HEK293 (cell line): ENCODE data around the gene USO1.
A peak's percentile ranks its signal among the peaks of the same experiment; 100 is the strongest.

ENCODE experiments used
- BCL11A ChIP-seq: fragments of 450-650 bp; formaldehyde crosslinking; IDR thresholded peaks from 2 replicates; pipeline ENCODE4 v1.5.1; 2016; ENCODE audit warnings: low read depth, missing biosample characterization, missing genetic modification characterization
- GLIS2 ChIP-seq: fragments of 450-650 bp; formaldehyde crosslinking; IDR thresholded peaks from 2 replicates; pipeline ENCODE4 v1.5.1; 2016; ENCODE audit warnings: missing biosample characterization, missing genetic modification characterization
- KLF16 ChIP-seq: fragments of 450-650 bp; formaldehyde crosslinking; IDR thresholded peaks from 2 replicates; pipeline ENCODE4 v1.5.1; 2017; ENCODE audit warnings: missing biosample characterization, missing genetic modification characterization
- MZF1 ChIP-seq: fragments of 450-650 bp; formaldehyde crosslinking; IDR thresholded peaks from 2 replicates; pipeline ENCODE4 v1.5.1; 2017; ENCODE audit warnings: missing biosample characterization, missing genetic modification characterization, borderline replicate concordance
- OSR2 ChIP-seq: fragments of 450-650 bp; formaldehyde crosslinking; IDR thresholded peaks from 2 replicates; pipeline ENCODE4 v1.5.1; 2016; ENCODE audit warnings: missing biosample characterization, missing genetic modification characterization
- SCRT1 ChIP-seq: fragments of 450-650 bp; formaldehyde crosslinking; IDR thresholded peaks from 2 replicates; pipeline ENCODE4 v1.5.1; 2016; ENCODE audit warnings: missing biosample characterization, missing genetic modification characterization, borderline replicate concordance
- SCRT2 ChIP-seq: fragments of 450-650 bp; formaldehyde crosslinking; IDR thresholded peaks from 2 replicates; pipeline ENCODE4 v1.5.1; 2016; ENCODE audit warnings: missing biosample characterization, missing genetic modification characterization
- ZIC2 ChIP-seq: fragments of 450-650 bp; formaldehyde crosslinking; IDR thresholded peaks from 2 replicates; pipeline ENCODE4 v1.5.1; 2016; ENCODE audit warnings: missing biosample characterization, missing genetic modification characterization
- ZNF146 ChIP-seq: fragments of 450-650 bp; formaldehyde crosslinking; IDR thresholded peaks from 2 replicates; pipeline ENCODE4 v1.5.1; 2016; ENCODE audit warnings: missing biosample characterization, missing genetic modification characterization
- ZNF16 ChIP-seq: fragments of 450-650 bp; formaldehyde crosslinking; IDR thresholded peaks from 2 replicates; pipeline ENCODE4 v1.5.1; 2016; ENCODE audit warnings: low read depth, missing biosample characterization, missing genetic modification characterization
- ZNF214 ChIP-seq: fragments of 450-650 bp; formaldehyde crosslinking; IDR thresholded peaks from 2 replicates; pipeline ENCODE4 v1.5.1; 2017; ENCODE audit warnings: missing biosample characterization, mild to moderate bottlenecking, missing genetic modification characterization, borderline replicate concordance
- ZNF239 ChIP-seq: fragments of 450-650 bp; formaldehyde crosslinking; IDR thresholded peaks from 2 replicates; pipeline ENCODE4 v1.5.1; 2016; ENCODE audit warnings: missing biosample characterization, missing genetic modification characterization
- ZNF248 ChIP-seq: fragments of 450-650 bp; formaldehyde crosslinking; IDR thresholded peaks from 2 replicates; pipeline ENCODE4 v1.5.1; 2017; ENCODE audit warnings: missing biosample characterization, missing genetic modification characterization
- ZNF350 ChIP-seq: fragments of 450-650 bp; formaldehyde crosslinking; IDR thresholded peaks from 2 replicates; pipeline ENCODE4 v1.5.0; 2017; ENCODE audit warnings: missing biosample characterization, mild to moderate bottlenecking, missing genetic modification characterization
- ZNF354C ChIP-seq: fragments of 450-650 bp; formaldehyde crosslinking; IDR thresholded peaks from 2 replicates; pipeline ENCODE4 v1.5.1; 2016; ENCODE audit warnings: missing biosample characterization, missing genetic modification characterization, low read depth, borderline replicate concordance
- ZNF394 ChIP-seq: fragments of 450-650 bp; formaldehyde crosslinking; IDR thresholded peaks from 2 replicates; pipeline ENCODE4 v1.5.1; 2016; ENCODE audit warnings: missing biosample characterization, missing genetic modification characterization, mild to moderate bottlenecking, moderate library complexity, borderline replicate concordance
- ZNF473 ChIP-seq: fragments of 450-650 bp; formaldehyde crosslinking; IDR thresholded peaks from 2 replicates; pipeline ENCODE4 v1.5.1; 2017; ENCODE audit warnings: missing biosample characterization, missing genetic modification characterization
- ZNF549 ChIP-seq: fragments of 450-650 bp; IDR thresholded peaks from 2 replicates; pipeline ENCODE4 v1.5.1; 2018; ENCODE audit warnings: missing biosample characterization, missing genetic modification characterization, mild to moderate bottlenecking, inconsistent platforms, moderate library complexity
- ZNF610 ChIP-seq: fragments of 450-650 bp; formaldehyde crosslinking; IDR thresholded peaks from 2 replicates; pipeline ENCODE4 v1.5.1; 2016; ENCODE audit warnings: missing biosample characterization, missing genetic modification characterization, borderline replicate concordance
- ZNF654 ChIP-seq: fragments of 450-650 bp; formaldehyde crosslinking; IDR thresholded peaks from 2 replicates; pipeline ENCODE4 v1.5.1; 2016; ENCODE audit warnings: low read depth, missing biosample characterization, missing genetic modification characterization
- ZNF707 ChIP-seq: fragments of 450-650 bp; formaldehyde crosslinking; IDR thresholded peaks from 2 replicates; pipeline ENCODE4 v1.5.1; 2016; ENCODE audit warnings: missing biosample characterization, missing genetic modification characterization
- ZNF747 ChIP-seq: fragments of 450-650 bp; formaldehyde crosslinking; IDR thresholded peaks from 2 replicates; pipeline ENCODE4 v1.5.1; 2016; ENCODE audit warnings: missing biosample characterization, missing genetic modification characterization
- ZNF791 ChIP-seq: fragments of 450-650 bp; formaldehyde crosslinking; IDR thresholded peaks from 2 replicates; pipeline ENCODE4 v1.5.1; 2016; ENCODE audit warnings: missing biosample characterization, missing genetic modification characterization
- ZSCAN30 ChIP-seq: fragments of 450-650 bp; IDR thresholded peaks from 2 replicates; pipeline ENCODE4 v1.5.1; 2018; ENCODE audit warnings: missing biosample characterization, mild to moderate bottlenecking, missing genetic modification characterization, moderate library complexity
- ZXDB ChIP-seq: fragments of 450-650 bp; formaldehyde crosslinking; IDR thresholded peaks from 2 replicates; pipeline ENCODE4 v1.5.1; 2016; ENCODE audit warnings: missing biosample characterization, missing genetic modification characterization
- TF ChIP-seq, protein P1 (sequence below): fragments of 450-650 bp; formaldehyde crosslinking; IDR thresholded peaks from 2 replicates; pipeline ENCODE4 v1.5.1; 2016; ENCODE audit warnings: missing biosample characterization, missing genetic modification characterization, borderline replicate concordance
- TF ChIP-seq, protein P2 (sequence below): fragments of 450-650 bp; formaldehyde crosslinking; IDR thresholded peaks from 2 replicates; pipeline ENCODE4 v1.5.1; 2017; ENCODE audit warnings: missing biosample characterization, missing genetic modification characterization
- TF ChIP-seq, protein P3 (sequence below): fragments of 450-650 bp; formaldehyde crosslinking; IDR thresholded peaks from 2 replicates; pipeline ENCODE4 v1.5.1; 2017; ENCODE audit warnings: missing biosample characterization, mild to moderate bottlenecking, missing genetic modification characterization, moderate library complexity
- TF ChIP-seq, protein P4 (sequence below): fragments of 450-650 bp; formaldehyde crosslinking; IDR thresholded peaks from 2 replicates; pipeline ENCODE4 v1.5.1; 2016; ENCODE audit warnings: missing biosample characterization, missing genetic modification characterization
- TF ChIP-seq, protein P5 (sequence below): sonication (generic); formaldehyde crosslinking; IDR thresholded peaks from 2 replicates; pipeline ENCODE4 v1.8.1; 2022; ENCODE audit warnings: mild to moderate bottlenecking, moderate library complexity, missing genetic modification reagents
- TF ChIP-seq, protein P6 (sequence below): fragments of 450-650 bp; IDR thresholded peaks from 2 replicates; pipeline ENCODE4 v1.5.1; 2018; ENCODE audit warnings: missing biosample characterization, mild to moderate bottlenecking, missing genetic modification characterization

USO1 gene

DNA sequence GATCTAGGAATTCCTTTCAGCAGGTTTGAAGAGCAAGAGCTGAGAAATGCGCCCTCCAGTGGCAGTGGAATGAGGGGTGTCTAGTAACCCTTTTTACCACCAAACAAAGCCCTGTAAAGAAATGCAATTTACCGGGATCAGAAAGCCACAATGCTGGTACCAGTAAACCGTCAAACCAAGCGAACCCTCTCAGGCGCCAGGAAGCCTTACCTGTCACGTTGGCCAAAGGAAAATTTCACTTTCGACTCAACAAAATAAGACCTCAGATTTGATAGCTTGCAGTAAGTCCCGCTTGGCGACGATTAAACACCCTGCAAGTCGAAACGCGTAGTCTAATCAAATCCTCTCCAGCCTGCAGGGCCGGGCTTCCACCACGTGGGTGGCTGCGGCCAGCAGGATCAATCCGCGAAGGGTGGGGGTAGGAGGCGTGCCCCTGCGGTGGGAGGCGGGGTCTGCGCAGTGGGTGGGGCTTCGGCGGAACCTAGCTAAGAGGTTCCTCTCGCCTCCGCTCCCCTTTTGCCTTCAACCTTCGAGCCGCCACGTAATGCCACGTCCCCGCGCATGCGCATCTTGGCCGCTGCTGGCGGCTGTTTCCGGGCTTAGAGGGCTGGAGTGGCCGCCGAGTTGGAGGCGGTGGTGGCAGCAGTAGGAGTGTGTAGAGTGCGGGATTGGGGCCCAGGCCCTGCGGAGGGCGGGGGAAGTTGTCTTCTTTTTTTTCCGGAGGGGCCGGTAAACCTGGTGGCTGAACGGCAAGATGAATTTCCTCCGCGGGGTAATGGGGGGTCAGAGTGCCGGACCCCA, at the start of gene USO1 (continued):
- no peak for TF ChIP-seq ZNF350 (tag by site-specific recombination)
- peak; percentile 78; the same call in 1 of the 2 replicates for TF ChIP-seq ZXDB (tag by site-specific recombination)
- TF ChIP-seq, protein P1, sequence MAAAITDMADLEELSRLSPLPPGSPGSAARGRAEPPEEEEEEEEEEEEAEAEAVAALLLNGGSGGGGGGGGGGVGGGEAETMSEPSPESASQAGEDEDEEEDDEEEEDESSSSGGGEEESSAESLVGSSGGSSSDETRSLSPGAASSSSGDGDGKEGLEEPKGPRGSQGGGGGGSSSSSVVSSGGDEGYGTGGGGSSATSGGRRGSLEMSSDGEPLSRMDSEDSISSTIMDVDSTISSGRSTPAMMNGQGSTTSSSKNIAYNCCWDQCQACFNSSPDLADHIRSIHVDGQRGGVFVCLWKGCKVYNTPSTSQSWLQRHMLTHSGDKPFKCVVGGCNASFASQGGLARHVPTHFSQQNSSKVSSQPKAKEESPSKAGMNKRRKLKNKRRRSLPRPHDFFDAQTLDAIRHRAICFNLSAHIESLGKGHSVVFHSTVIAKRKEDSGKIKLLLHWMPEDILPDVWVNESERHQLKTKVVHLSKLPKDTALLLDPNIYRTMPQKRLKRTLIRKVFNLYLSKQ (tag by site-specific recombination): no peak
- no peak for TF ChIP-seq SCRT2
- no peak for TF ChIP-seq ZNF16 (tag by site-specific recombination)
- TF ChIP-seq SCRT1 (tag by site-specific recombination): no peak
- TF ChIP-seq, protein P2, sequence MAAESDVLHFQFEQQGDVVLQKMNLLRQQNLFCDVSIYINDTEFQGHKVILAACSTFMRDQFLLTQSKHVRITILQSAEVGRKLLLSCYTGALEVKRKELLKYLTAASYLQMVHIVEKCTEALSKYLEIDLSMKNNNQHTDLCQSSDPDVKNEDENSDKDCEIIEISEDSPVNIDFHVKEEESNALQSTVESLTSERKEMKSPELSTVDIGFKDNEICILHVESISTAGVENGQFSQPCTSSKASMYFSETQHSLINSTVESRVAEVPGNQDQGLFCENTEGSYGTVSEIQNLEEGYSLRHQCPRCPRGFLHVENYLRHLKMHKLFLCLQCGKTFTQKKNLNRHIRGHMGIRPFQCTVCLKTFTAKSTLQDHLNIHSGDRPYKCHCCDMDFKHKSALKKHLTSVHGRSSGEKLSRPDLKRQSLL (tag by site-specific recombination): no peak
- no peak for TF ChIP-seq ZNF791 (tag by site-specific recombination)
- peak; percentile 15; the same call in 1 of the 2 replicates for TF ChIP-seq ZNF394
- TF ChIP-seq ZNF239 (tag by site-specific recombination): no peak
- no peak for TF ChIP-seq ZNF610 (tag by site-specific recombination)
- TF ChIP-seq, protein P3, sequence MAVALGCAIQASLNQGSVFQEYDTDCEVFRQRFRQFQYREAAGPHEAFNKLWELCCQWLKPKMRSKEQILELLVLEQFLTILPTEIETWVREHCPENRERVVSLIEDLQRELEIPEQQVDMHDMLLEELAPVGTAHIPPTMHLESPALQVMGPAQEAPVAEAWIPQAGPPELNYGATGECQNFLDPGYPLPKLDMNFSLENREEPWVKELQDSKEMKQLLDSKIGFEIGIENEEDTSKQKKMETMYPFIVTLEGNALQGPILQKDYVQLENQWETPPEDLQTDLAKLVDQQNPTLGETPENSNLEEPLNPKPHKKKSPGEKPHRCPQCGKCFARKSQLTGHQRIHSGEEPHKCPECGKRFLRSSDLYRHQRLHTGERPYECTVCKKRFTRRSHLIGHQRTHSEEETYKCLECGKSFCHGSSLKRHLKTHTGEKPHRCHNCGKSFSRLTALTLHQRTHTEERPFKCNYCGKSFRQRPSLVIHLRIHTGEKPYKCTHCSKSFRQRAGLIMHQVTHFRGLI (tag by site-specific recombination): peak; percentile 42; the same call in 1 of the 2 replicates
- TF ChIP-seq KLF16: no peak
- TF ChIP-seq, protein P4, sequence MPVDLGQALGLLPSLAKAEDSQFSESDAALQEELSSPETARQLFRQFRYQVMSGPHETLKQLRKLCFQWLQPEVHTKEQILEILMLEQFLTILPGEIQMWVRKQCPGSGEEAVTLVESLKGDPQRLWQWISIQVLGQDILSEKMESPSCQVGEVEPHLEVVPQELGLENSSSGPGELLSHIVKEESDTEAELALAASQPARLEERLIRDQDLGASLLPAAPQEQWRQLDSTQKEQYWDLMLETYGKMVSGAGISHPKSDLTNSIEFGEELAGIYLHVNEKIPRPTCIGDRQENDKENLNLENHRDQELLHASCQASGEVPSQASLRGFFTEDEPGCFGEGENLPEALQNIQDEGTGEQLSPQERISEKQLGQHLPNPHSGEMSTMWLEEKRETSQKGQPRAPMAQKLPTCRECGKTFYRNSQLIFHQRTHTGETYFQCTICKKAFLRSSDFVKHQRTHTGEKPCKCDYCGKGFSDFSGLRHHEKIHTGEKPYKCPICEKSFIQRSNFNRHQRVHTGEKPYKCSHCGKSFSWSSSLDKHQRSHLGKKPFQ (tag by site-specific recombination): no peak
- no peak for TF ChIP-seq ZNF549 (tag by site-specific recombination)
- TF ChIP-seq ZNF354C: no peak
- peak; percentile 49 for TF ChIP-seq ZNF654
- TF ChIP-seq ZNF146 (tag by site-specific recombination): no peak
- TF ChIP-seq MZF1 (tag by site-specific recombination): peak; percentile 45
- TF ChIP-seq BCL11A (tag by site-specific recombination): no peak
- TF ChIP-seq GLIS2 (tag by site-specific recombination): no peak
- no peak for TF ChIP-seq ZNF707
- TF ChIP-seq ZSCAN30 (tag by site-specific recombination): peak; percentile 24; the same call in 1 of the 2 replicates
- no peak for TF ChIP-seq ZNF473 (tag by site-specific recombination)
- TF ChIP-seq ZNF747: no peak
- TF ChIP-seq ZNF214 (tag by site-specific recombination): no peak
- no peak for TF ChIP-seq ZNF248 (tag by site-specific recombination)
- no peak for TF ChIP-seq OSR2 (tag by site-specific recombination)
- no peak for TF ChIP-seq ZIC2 (tag by site-specific recombination)
- TF ChIP-seq, protein P5, sequence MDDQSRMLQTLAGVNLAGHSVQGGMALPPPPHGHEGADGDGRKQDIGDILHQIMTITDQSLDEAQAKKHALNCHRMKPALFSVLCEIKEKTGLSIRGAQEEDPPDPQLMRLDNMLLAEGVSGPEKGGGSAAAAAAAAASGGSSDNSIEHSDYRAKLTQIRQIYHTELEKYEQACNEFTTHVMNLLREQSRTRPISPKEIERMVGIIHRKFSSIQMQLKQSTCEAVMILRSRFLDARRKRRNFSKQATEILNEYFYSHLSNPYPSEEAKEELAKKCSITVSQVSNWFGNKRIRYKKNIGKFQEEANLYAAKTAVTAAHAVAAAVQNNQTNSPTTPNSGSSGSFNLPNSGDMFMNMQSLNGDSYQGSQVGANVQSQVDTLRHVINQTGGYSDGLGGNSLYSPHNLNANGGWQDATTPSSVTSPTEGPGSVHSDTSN: no peak
- TF ChIP-seq, protein P6, sequence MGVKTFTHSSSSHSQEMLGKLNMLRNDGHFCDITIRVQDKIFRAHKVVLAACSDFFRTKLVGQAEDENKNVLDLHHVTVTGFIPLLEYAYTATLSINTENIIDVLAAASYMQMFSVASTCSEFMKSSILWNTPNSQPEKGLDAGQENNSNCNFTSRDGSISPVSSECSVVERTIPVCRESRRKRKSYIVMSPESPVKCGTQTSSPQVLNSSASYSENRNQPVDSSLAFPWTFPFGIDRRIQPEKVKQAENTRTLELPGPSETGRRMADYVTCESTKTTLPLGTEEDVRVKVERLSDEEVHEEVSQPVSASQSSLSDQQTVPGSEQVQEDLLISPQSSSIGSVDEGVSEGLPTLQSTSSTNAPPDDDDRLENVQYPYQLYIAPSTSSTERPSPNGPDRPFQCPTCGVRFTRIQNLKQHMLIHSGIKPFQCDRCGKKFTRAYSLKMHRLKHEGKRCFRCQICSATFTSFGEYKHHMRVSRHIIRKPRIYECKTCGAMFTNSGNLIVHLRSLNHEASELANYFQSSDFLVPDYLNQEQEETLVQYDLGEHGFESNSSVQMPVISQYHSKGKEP: no peak
